Measurements from ENCODE around the gene ARID5B.

ARID5B gene

GRCh38 chr10:62075912-62076311 is 174.4 kb downstream of the ARID5B start:
- Histone ChIP-seq H2AFZ (ENCODE audit: insufficient read depth, low read length, poor library complexity) (no peak overlapping the region), H2BK120ac (ENCODE audit: insufficient read depth, low read length, poor library complexity) (no peak overlapping the region), H4K12ac (ENCODE audit: low read depth, low read length) (no peak overlapping the region), H3K4ac (ENCODE audit: low read depth, low read length) (no peak overlapping the region), H4K91ac (ENCODE audit: low read depth, low read length) (no peak overlapping the region), H2BK12ac (ENCODE audit: low read length) (no peak overlapping the region), H3K79me2 (ENCODE audit: control insufficient read depth, insufficient read depth, low read length, poor library complexity) (no peaks in the 10 kb centered on the region), H3K9me3 (ENCODE audit: insufficient read depth, low read depth, low read length) (no peaks in the 10 kb centered on the region), H3K27me3 (ENCODE audit: insufficient read depth, low read length) (no peaks in the 10 kb centered on the region), H3K9ac (ENCODE audit: low read length) (no peak overlapping the region), H2AK5ac (ENCODE audit: low read length) (no peak overlapping the region), H3K79me1 (ENCODE audit: low read length) (peaks cover 5% of the 10 kb centered on the region), H3K4me3 (ENCODE audit: low read depth, low read length) (no peak overlapping the region), H3K18ac (ENCODE audit: low read length) (no peak overlapping the region), H3K4me2 (ENCODE audit: low read length) (no peak overlapping the region), H4K8ac (ENCODE audit: low read depth, low read length) (no peak overlapping the region), H3K23ac (ENCODE audit: low read length) (no peak overlapping the region), H3K36me3 (ENCODE audit: control insufficient read depth in 1 of 2, insufficient read depth in 2 of 2, low read length in 2 of 2) (peaks cover 12 to 25% of the 10 kb centered on the region in 2 experiments), H3K14ac (ENCODE audit: low read length) (no peak overlapping the region), H3K4me1 (ENCODE audit: control insufficient read depth in 1 of 2, insufficient read depth in 2 of 2, low read length in 2 of 2) (peaks cover 5% of the 10 kb centered on the region in 2 experiments), H2BK5ac (ENCODE audit: low read depth, low read length, poor library complexity) (no peak overlapping the region), H3K27ac (ENCODE audit: low read depth, low read length) (no peak overlapping the region)
- no peak for DNase-seq
- no CpG with 5 or more reads among the region's 8 CpGs for WGBS (ENCODE audit: extremely low coverage, insufficient coverage, insufficient read length)

GRCh38 chr10:62076891-62077290 is 175.4 kb downstream of the ARID5B start:
- Histone ChIP-seq H3K4ac (ENCODE audit: low read depth, low read length) (no peak overlapping the region), H3K4me3 (ENCODE audit: low read depth, low read length) (no peak overlapping the region), H3K9me3 (ENCODE audit: insufficient read depth, low read depth, low read length) (no peaks in the 10 kb centered on the region)

GRCh38 chr10:62077330-62078015 is 176.0 kb downstream of the ARID5B start:
- no peak overlapping the region for H3K4ac ChIP-seq (ENCODE audit: low read depth, low read length)
- H2AK5ac ChIP-seq (ENCODE audit: low read length), result no peak overlapping the region
- no peak overlapping the region for H3K9ac ChIP-seq (ENCODE audit: low read length)
- no peaks in the 10 kb centered on the region for H3K27me3 ChIP-seq (ENCODE audit: insufficient read depth, low read length)
- H3K79me2 ChIP-seq (ENCODE audit: control insufficient read depth, insufficient read depth, low read length, poor library complexity), result no peaks in the 10 kb centered on the region
- no peak overlapping the region for H3K23ac ChIP-seq (ENCODE audit: low read length)
- H3K27ac ChIP-seq (ENCODE audit: low read depth, low read length), result no peak overlapping the region
- no peak overlapping the region for H2BK12ac ChIP-seq (ENCODE audit: low read length)
- H4K12ac ChIP-seq (ENCODE audit: low read depth, low read length), result no peak overlapping the region
- no peak overlapping the region for H3K14ac ChIP-seq (ENCODE audit: low read length)
- no peak overlapping the region for H3K18ac ChIP-seq (ENCODE audit: low read length)
- peaks cover 5% of the 10 kb centered on the region in 2 experiments for H3K4me1 ChIP-seq (ENCODE audit: control insufficient read depth in 1 of 2, insufficient read depth in 2 of 2, low read length in 2 of 2)
- H3K4me2 ChIP-seq (ENCODE audit: low read length), result no peak overlapping the region
- no peak for DNase-seq
- H2BK120ac ChIP-seq (ENCODE audit: insufficient read depth, low read length, poor library complexity), result no peak overlapping the region
- no CpG with 5 or more reads among the region's 2 CpGs for WGBS (ENCODE audit: extremely low coverage, insufficient coverage, insufficient read length)
- no peak overlapping the region for H2AFZ ChIP-seq (ENCODE audit: insufficient read depth, low read length, poor library complexity)
- peaks cover 5% of the 10 kb centered on the region for H3K79me1 ChIP-seq (ENCODE audit: low read length)
- no peak overlapping the region for H2BK5ac ChIP-seq (ENCODE audit: low read depth, low read length, poor library complexity)
- H3K36me3 ChIP-seq (ENCODE audit: control insufficient read depth in 1 of 2, insufficient read depth in 2 of 2, low read length in 2 of 2), result peaks cover 9 to 16% of the 10 kb centered on the region in 2 experiments
- no peak overlapping the region for H4K91ac ChIP-seq (ENCODE audit: low read depth, low read length)
- H4K8ac ChIP-seq (ENCODE audit: low read depth, low read length), result no peak overlapping the region
- H3K4me3 ChIP-seq (ENCODE audit: low read depth, low read length), result no peak overlapping the region
- no peaks in the 10 kb centered on the region for H3K9me3 ChIP-seq (ENCODE audit: insufficient read depth, low read depth, low read length)

More at GRCh38 chr10:62076891-62077290, 175.4 kb downstream of the ARID5B start:
- Histone ChIP-seq H2AFZ (ENCODE audit: insufficient read depth, low read length, poor library complexity) (no peak overlapping the region), H2AK5ac (ENCODE audit: low read length) (peak overlapping the region; percentile 52), H3K36me3 (ENCODE audit: control insufficient read depth in 1 of 2, insufficient read depth in 2 of 2, low read length in 2 of 2) (peaks cover 12 to 22% of the 10 kb centered on the region in 2 experiments), H3K9ac (ENCODE audit: low read length) (no peak overlapping the region), H3K27ac (ENCODE audit: low read depth, low read length) (peak overlapping the region; percentile 15), H3K79me2 (ENCODE audit: control insufficient read depth, insufficient read depth, low read length, poor library complexity) (no peaks in the 10 kb centered on the region), H3K23ac (ENCODE audit: low read length) (no peak overlapping the region), H2BK5ac (ENCODE audit: low read depth, low read length, poor library complexity) (peak overlapping the region; percentile 11), H3K79me1 (ENCODE audit: low read length) (peaks cover 5% of the 10 kb centered on the region), H3K18ac (ENCODE audit: low read length) (peak overlapping the region; percentile 25), H3K4me1 (ENCODE audit: control insufficient read depth in 1 of 2, insufficient read depth in 2 of 2, low read length in 2 of 2) (peaks cover 5% of the 10 kb centered on the region in 2 experiments), H2BK12ac (ENCODE audit: low read length) (peak overlapping the region; percentile 29), H3K14ac (ENCODE audit: low read length) (peak overlapping the region; percentile 33), H3K4me2 (ENCODE audit: low read length) (no peak overlapping the region), H4K91ac (ENCODE audit: low read depth, low read length) (peak overlapping the region; percentile 15), H4K12ac (ENCODE audit: low read depth, low read length) (no peak overlapping the region), H2BK120ac (ENCODE audit: insufficient read depth, low read length, poor library complexity) (no peak overlapping the region), H3K27me3 (ENCODE audit: insufficient read depth, low read length) (no peaks in the 10 kb centered on the region), H4K8ac (ENCODE audit: low read depth, low read length) (peak overlapping the region; percentile 37)
- DNase-seq, result peak; percentile 58 to 87
- WGBS (ENCODE audit: extremely low coverage, insufficient coverage, insufficient read length), result no CpG with 5 or more reads among the region's 2 CpGs

- Histone ChIP-seq H4K91ac (ENCODE audit: low read depth, low read length) (no peak overlapping the region), H3K79me2 (ENCODE audit: control insufficient read depth, insufficient read depth, low read length, poor library complexity) (peaks cover 2% of the 10 kb centered on the region), H3K9me3 (ENCODE audit: insufficient read depth, low read depth, low read length) (no peaks in the 10 kb centered on the region), H3K18ac (ENCODE audit: low read length) (no peak overlapping the region), H2BK120ac (ENCODE audit: insufficient read depth, low read length, poor library complexity) (no peak overlapping the region), H4K8ac (ENCODE audit: low read depth, low read length) (no peak overlapping the region), H4K12ac (ENCODE audit: low read depth, low read length) (no peak overlapping the region), H3K27ac (ENCODE audit: low read depth, low read length) (no peak overlapping the region), H3K23ac (ENCODE audit: low read length) (no peak overlapping the region), H3K36me3 (ENCODE audit: control insufficient read depth in 1 of 2, insufficient read depth in 2 of 2, low read length in 2 of 2) (peaks cover 7 to 15% of the 10 kb centered on the region in 2 experiments), H3K79me1 (ENCODE audit: low read length) (peaks cover 13% of the 10 kb centered on the region), H2AK5ac (ENCODE audit: low read length) (no peak overlapping the region), H3K27me3 (ENCODE audit: insufficient read depth, low read length) (no peaks in the 10 kb centered on the region), H3K9ac (ENCODE audit: low read length) (no peak overlapping the region), H2AFZ (ENCODE audit: insufficient read depth, low read length, poor library complexity) (no peak overlapping the region), H3K4me2 (ENCODE audit: low read length) (no peak overlapping the region), H3K4me3 (ENCODE audit: low read depth, low read length) (no peak overlapping the region), H2BK5ac (ENCODE audit: low read depth, low read length, poor library complexity) (no peak overlapping the region), H3K14ac (ENCODE audit: low read length) (no peak overlapping the region), H2BK12ac (ENCODE audit: low read length) (no peak overlapping the region), H3K4me1 (ENCODE audit: control insufficient read depth in 1 of 2, insufficient read depth in 2 of 2, low read length in 2 of 2) (peaks cover 8 to 9% of the 10 kb centered on the region in 2 experiments), H3K4ac (ENCODE audit: low read depth, low read length) (no peak overlapping the region)
- no peak for DNase-seq
- WGBS (ENCODE audit: extremely low coverage, insufficient coverage, insufficient read length), result no CpG with 5 or more reads among the region's 8 CpGs
These were observed 178.5 kb downstream of the ARID5B start for GRCh38 chr10:62079885-62080559.
